ENCODE data around the gene MALT1. TPM values are rescaled to one million over a fixed set of nuclear protein-coding genes. Genes with fewer than 3 reads are reported as not detected.

Gene MALT1
- total and polyA plus RNA-seq, 9 of the 15 experiments (the other 6 are each of a cell fraction or from before 2014, with no cell fraction given), result 0.14 to 1.6 (median 0.32) TPM

DNA sequence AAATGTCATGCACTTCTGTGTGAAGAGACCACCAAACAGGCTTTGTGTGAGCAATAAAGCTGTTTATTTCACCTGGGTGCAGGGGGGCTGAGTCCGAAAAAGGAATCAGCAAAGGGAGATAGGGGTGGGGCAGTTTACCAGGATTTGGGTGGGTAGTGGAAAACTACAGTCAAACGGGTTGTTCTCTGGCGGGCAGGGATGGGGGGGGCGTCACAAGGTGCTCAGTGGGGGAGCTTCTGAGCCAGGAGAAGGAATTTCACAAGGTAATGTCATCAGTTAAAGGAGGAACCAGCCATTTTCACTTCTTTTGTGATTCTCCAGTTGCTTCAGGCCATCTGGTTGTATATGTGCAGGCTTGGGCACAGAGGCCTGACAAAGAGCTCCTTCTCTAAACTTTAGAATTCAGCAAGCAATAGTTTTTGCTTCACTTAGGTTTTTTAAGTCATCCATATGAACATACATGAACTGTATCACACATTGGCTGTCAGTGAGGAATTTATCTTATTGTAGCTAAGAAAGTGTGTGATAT, 24.9 kb upstream of the MALT1 start:
- no peak overlapping the region for H2AFZ ChIP-seq (ENCODE audit: low read depth, low read length)
- no peak overlapping the region for H3K4me3 ChIP-seq
- no peaks in the 10 kb centered on the region for H3K4me1 ChIP-seq (replicated peaks in 1 of 2; ENCODE audit: control insufficient read depth in 2 of 2, insufficient read depth in 2 of 2, low read length in 2 of 2)
- H3K4me2 ChIP-seq (ENCODE audit: insufficient read depth, low read length), result no peak overlapping the region
- H3K79me2 ChIP-seq (ENCODE audit: control insufficient read depth, insufficient read depth, low read length), result no peaks in the 10 kb centered on the region
- POLR2A ChIA-PET, result no interaction called here
- H4K20me1 ChIP-seq (replicated peaks; ENCODE audit: control insufficient read depth, insufficient read depth, low read length), result no peaks in the 10 kb centered on the region
- no peak overlapping the region for H3K9ac ChIP-seq (ENCODE audit: insufficient read depth in 1 of 2, low read depth in 2 of 2, low read length in 2 of 2)
- no peak for DNase-seq (ENCODE audit: extremely low read depth in 1 of 4, low spot score in 3 of 4)
- TF ChIP-seq ZNF766 (CRISPR knock-in tag; conservative IDR thresholded peaks at IDR 0.05) (no peak), MAFG (tag; conservative IDR thresholded peaks at IDR 0.05) (no peak), FOXA3 (CRISPR knock-in tag; conservative IDR thresholded peaks at IDR 0.05 in 1 of 2, IDR thresholded peaks at IDR 0.05 in 1 of 2) (no peak), HDAC3 (IDR thresholded peaks at IDR 0.05; ENCODE audit: borderline replicate concordance, partially characterized antibody) (no peak)
- TF ChIP-seq, protein P1, sequence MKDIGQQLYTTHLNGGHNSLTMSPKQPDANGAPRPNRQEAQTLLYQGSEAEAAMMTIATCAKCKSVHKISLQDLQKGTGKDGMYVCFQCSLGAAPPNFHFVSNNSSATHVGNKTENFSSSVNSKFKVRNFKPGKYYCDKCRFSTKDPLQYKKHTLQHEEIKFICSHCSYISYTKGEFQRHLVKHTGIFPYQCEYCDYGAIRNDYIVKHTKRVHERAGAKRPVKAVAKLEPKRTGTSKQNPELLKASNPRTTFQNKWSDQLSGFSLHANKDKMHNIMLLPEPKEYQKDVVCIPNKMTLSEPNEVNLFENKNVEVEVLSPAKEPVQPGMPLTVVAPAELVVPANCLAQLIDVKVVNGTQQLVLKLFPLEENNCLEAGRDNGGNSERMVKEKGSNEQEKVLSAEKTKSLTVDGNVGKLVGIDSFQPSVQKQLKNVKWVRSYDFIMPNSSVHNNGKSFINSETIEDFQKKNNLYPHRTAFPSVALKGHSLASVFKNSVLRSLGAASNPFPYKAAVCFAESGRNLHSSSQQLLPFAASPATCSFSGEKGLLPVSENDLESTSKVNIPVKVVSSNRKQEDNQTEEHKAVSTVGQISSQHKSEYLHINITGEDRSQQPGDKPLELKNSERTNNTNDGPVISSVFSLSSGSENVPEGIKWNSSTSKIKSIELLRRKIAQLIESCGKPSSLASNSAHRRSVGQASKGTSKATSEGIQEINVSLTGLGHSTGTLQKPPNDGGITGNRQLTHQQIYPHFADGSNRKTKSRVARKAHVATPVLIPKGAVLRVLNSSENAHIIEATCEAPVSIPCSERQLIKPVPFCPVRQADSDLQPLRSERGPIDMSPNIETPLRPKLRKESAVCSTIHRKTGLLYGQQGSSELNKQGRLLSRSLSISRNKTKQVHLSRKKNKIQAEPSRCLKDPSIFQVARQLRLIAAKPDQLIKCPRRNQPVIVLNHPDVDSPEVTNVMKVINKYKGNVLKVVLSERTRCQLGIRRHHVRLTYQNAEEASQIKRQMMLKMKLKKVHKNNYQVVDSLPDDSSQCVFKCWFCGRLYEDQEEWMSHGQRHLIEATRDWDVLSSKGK (CRISPR knock-in tag; IDR thresholded peaks at IDR 0.05), result no peak
- TF ChIP-seq, protein P2, sequence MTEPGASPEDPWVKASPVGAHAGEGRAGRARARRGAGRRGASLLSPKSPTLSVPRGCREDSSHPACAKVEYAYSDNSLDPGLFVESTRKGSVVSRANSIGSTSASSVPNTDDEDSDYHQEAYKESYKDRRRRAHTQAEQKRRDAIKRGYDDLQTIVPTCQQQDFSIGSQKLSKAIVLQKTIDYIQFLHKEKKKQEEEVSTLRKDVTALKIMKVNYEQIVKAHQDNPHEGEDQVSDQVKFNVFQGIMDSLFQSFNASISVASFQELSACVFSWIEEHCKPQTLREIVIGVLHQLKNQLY (CRISPR knock-in tag; conservative IDR thresholded peaks at IDR 0.05), result no peak
- intact Hi-C loops (cut with micrococcal nuclease), result no loop called here
- WGBS (ENCODE audit: insufficient coverage, low coverage, missing lambda C conversion rate), result 20% methylated on average over 1 of the region's 4 CpGs
- no peak overlapping the region for H3K27ac ChIP-seq (ENCODE audit: extremely low read depth, low read depth, low read length)
- no TSS peak for BruUV-seq (replicated peaks)
- H3K27me3 ChIP-seq (ENCODE audit: control insufficient read depth in 2 of 2, insufficient read depth in 2 of 2, low read length in 2 of 2), result no peaks in the 10 kb centered on the region
- no peak for FAIRE-seq
- ATAC-seq, result no peak
- CTCF ChIA-PET (ENCODE audit: low intra/inter-chr PET ratio), result no interaction called here
- in situ Hi-C loops (cut with MboI), result no loop called here
- no peaks in the 10 kb centered on the region for H3K9me3 ChIP-seq (replicated peaks; ENCODE audit: control insufficient read depth, insufficient read depth, low read depth, low read length)
- H3K9me1 ChIP-seq (ENCODE audit: control insufficient read depth, insufficient read depth, low read length), result no peaks in the 10 kb centered on the region
- H3K36me3 ChIP-seq (ENCODE audit: control insufficient read depth, insufficient read depth, low read length), result no peaks in the 10 kb centered on the region

Measured in K562 (cell line).